ENCODE results near the gene XYLB. TPM values are rescaled to one million over a fixed set of nuclear protein-coding genes. Genes with fewer than 3 reads are reported as not detected.
"Not testable (repeated sequence)": the region's sequence is repeated elsewhere in the genome, so short reads cannot be mapped to it uniquely, and the experiment has no call there.

Gene XYLB
- total RNA-seq, 1 donor: 0.63 TPM

- H3K4me1 ChIP-seq (ENCODE audit: insufficient read depth, low read length): no peaks in the 10 kb centered on the region
- H3K4me3 ChIP-seq (ENCODE audit: low read length): no peak overlapping the region
- H3K9me3 ChIP-seq (ENCODE audit: low read depth, low read length): no peaks in the 10 kb centered on the region
- no peaks in the 10 kb centered on the region for H3K27me3 ChIP-seq (ENCODE audit: insufficient read depth, low read length)
Measured at GRCh38 chr3:38386992-38387750, 40.6 kb downstream of the XYLB start.

DNA sequence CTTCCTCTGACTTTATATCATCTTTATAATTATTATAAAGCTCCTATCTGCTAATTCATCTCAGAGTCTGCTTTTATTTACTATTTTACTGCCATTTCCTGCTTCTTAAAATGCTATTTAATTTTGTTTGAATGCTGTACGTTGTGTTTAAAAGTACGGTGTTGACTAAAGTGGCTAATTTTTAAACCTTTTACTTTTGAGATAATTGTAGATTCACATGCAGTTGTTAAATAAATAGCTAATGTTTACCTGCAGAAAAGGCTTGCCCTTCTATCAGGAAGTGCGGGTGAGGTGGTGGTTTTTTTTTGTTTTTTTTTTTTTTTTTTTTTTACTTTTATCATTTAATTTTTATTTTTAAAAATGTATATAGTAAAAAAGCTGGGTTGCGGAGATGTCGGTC is 41.3 kb downstream of the XYLB start:
- H3K27me3 ChIP-seq (ENCODE audit: insufficient read depth, low read length): no peaks in the 10 kb centered on the region
- H3K9me3 ChIP-seq (ENCODE audit: low read depth, low read length): no peaks in the 10 kb centered on the region
- no peak overlapping the region for H3K4me3 ChIP-seq (ENCODE audit: low read length)
- H3K4me1 ChIP-seq (ENCODE audit: insufficient read depth, low read length): no peaks in the 10 kb centered on the region

GRCh38 chr3:38392604-38393163 is 46.1 kb downstream of the XYLB start:
- Histone ChIP-seq H3K27me3 (ENCODE audit: insufficient read depth, low read length) (no peaks in the 10 kb centered on the region), H3K9me3 (ENCODE audit: low read depth, low read length) (no peaks in the 10 kb centered on the region), H3K4me1 (ENCODE audit: insufficient read depth, low read length) (no peaks in the 10 kb centered on the region), H3K4me3 (ENCODE audit: low read length) (no peak overlapping the region)

- H3K27me3 ChIP-seq (ENCODE audit: insufficient read depth, low read length): no peaks in the 10 kb centered on the region
- H3K4me3 ChIP-seq (ENCODE audit: low read length): no peak overlapping the region
- no peaks in the 10 kb centered on the region for H3K9me3 ChIP-seq (ENCODE audit: low read depth, low read length)
- no peaks in the 10 kb centered on the region for H3K4me1 ChIP-seq (ENCODE audit: insufficient read depth, low read length)
Measured at GRCh38 chr3:38396239-38396638, 49.7 kb downstream of the XYLB start.

DNA sequence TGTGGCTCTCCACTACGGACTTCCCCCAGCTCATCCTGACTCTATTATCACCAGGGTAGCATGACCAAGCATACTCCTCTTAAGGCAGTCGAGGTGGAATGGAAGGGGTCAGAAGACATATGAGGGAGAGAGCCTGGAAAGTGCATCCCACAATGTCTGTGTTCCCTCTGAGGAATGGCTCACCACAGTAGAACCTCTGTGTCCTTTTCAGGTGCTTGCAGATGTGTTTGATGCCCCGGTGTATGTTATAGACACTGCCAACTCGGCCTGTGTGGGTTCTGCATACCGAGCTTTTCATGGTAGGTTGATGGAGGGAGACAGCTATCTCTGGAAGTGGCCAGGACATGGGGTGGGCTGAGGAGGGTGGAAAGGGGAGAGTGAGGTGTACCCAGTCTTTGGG is 50.3 kb downstream of the XYLB start:
- Histone ChIP-seq H3K4me1 (ENCODE audit: insufficient read depth, low read length) (no peaks in the 10 kb centered on the region), H3K4me3 (ENCODE audit: low read length) (no peak overlapping the region), H3K9me3 (ENCODE audit: low read depth, low read length) (no peaks in the 10 kb centered on the region), H3K27me3 (ENCODE audit: insufficient read depth, low read length) (no peaks in the 10 kb centered on the region)

DNA sequence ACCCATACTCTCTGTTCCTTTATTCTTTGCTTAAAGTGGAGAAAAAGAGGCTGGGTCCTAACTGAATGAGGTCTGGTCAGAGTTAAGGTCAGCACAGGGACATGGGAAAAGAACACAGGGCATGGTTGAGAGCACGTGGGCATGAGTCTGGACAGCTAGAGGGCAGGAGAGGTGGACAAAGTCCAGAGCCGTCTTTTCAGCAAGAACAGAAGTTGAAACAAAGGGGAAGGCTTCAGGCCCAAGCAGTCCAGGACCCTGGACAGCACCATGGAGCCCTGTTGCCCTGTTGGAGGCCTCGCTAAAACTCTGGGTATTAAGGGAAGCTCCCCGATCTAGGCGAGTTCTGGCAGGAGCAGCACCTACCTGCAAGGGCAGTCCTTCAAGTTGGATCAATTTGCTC is 50.7 kb downstream of the XYLB start:
- Histone ChIP-seq H3K27me3 (ENCODE audit: insufficient read depth, low read length) (no peaks in the 10 kb centered on the region), H3K4me3 (ENCODE audit: low read length) (no peak overlapping the region), H3K9me3 (ENCODE audit: low read depth, low read length) (no peaks in the 10 kb centered on the region), H3K4me1 (ENCODE audit: insufficient read depth, low read length) (no peaks in the 10 kb centered on the region)

DNA sequence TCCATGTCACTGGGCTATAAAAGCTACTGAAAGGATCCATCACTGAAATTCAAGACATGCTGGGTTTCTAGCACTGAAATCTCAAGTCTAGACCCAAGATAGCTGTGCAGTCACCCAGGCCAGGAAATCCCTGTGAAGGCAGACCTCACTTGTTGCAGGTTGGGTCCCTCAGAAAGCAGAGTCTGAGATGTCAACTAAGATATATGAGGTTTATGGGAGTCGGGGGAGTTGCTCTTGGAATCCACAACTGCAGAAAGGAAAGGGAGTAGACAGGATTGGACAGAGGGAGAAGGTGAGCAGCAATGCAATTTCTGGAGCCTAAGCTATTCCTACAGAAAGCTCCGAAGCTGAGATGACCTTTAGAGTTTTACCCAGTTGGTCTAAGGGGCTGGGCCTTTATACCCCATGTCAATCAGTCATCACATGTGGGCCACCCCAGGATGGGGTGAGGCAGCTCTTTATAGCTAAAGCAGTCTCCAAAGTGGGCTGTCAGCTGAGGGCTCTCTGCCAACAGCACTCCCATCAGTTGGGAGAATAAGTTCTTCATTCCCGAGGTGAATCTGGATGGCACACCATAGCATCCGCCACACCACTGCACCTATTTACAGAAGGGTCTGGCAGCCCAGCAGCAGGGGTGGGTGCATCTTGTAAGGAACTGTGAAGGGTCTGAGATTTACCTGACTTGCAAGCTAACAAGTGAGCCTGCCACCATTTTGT is 54.8 kb downstream of the XYLB start:
- no peak overlapping the region for H3K4me3 ChIP-seq (ENCODE audit: low read length)
- H3K4me1 ChIP-seq (ENCODE audit: insufficient read depth, low read length): no peaks in the 10 kb centered on the region
- H3K27me3 ChIP-seq (ENCODE audit: insufficient read depth, low read length): no peaks in the 10 kb centered on the region
- H3K9me3 ChIP-seq (ENCODE audit: low read depth, low read length): no peaks in the 10 kb centered on the region

DNA sequence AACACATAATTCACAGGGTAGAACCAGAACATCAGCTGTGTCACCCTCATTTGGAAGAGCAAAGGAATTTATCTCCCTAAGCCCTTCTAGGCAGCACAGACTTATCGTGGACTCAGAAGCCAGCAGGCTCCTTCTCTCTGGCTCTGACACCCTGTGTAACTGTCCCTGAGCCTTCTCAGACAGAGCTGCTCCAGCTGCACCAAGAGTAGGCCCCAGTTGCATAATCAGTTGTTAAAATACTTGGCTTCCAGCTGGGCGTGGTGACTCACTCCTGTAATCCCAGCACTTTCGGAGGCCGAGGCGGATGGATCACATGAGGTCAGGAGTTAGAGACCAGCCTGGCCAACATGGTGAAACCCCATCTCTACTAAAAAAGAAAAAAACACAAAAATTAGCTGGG is 57.7 kb downstream of the XYLB start:
- no peaks in the 10 kb centered on the region for H3K9me3 ChIP-seq (ENCODE audit: low read depth, low read length)
- H3K27me3 ChIP-seq (ENCODE audit: insufficient read depth, low read length): no peaks in the 10 kb centered on the region
- H3K4me1 ChIP-seq (ENCODE audit: insufficient read depth, low read length): no peaks in the 10 kb centered on the region
- no peak overlapping the region for H3K4me3 ChIP-seq (ENCODE audit: low read length)

GRCh38 chr3:38411591-38411990 is 65.0 kb downstream of the XYLB start:
- Histone ChIP-seq H3K4me1 (ENCODE audit: insufficient read depth, low read length) (no peaks in the 10 kb centered on the region), H3K9me3 (ENCODE audit: low read depth, low read length) (no peaks in the 10 kb centered on the region), H3K27me3 (ENCODE audit: insufficient read depth, low read length) (no peaks in the 10 kb centered on the region), H3K4me3 (ENCODE audit: low read length) (no peak overlapping the region)

GRCh38 chr3:38420758-38421157 is 74.2 kb downstream of the XYLB start:
- H3K9me3 ChIP-seq (ENCODE audit: low read depth, low read length); H3K4me3 ChIP-seq (ENCODE audit: low read length); H3K4me1 ChIP-seq (ENCODE audit: insufficient read depth, low read length); H3K27me3 ChIP-seq (ENCODE audit: insufficient read depth, low read length): not testable (repeated sequence)

DNA sequence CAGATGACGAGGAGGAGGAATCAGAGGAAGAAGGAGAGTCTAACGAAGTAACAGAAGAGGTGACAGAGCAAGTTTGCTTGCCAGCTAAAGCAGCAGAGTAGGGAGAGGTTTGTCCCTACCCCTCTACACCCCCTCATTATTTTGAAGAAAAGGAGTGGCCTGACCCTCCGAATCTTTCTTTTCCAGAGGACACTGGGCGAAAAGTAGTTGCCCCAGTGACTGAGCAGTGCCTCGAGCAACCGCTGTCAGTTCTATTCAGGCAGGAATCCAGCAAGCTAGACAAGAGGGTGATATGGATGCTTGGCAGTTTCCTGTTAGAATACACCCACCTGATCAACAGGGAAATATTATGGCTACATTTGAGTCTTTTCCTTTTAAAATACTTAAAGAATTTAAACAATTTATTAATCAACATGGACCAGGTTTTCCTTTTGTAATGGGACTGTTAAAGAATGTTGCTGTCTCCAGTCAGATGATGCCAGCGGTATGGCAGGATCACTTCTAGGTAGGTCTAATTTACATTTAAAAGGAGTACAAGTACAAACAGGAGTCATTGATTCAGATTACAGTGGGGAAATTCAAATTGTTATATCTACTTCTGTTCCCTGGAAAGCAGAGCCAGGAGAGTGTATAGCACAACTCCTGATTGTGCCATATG is 75.2 kb downstream of the XYLB start:
- peaks cover under 1% of the 10 kb centered on the region for H3K4me1 ChIP-seq (ENCODE audit: insufficient read depth, low read length)
- no peaks in the 10 kb centered on the region for H3K9me3 ChIP-seq (ENCODE audit: low read depth, low read length)
- no peak overlapping the region for H3K4me3 ChIP-seq (ENCODE audit: low read length)
- H3K27me3 ChIP-seq (ENCODE audit: insufficient read depth, low read length): no peaks in the 10 kb centered on the region

DNA sequence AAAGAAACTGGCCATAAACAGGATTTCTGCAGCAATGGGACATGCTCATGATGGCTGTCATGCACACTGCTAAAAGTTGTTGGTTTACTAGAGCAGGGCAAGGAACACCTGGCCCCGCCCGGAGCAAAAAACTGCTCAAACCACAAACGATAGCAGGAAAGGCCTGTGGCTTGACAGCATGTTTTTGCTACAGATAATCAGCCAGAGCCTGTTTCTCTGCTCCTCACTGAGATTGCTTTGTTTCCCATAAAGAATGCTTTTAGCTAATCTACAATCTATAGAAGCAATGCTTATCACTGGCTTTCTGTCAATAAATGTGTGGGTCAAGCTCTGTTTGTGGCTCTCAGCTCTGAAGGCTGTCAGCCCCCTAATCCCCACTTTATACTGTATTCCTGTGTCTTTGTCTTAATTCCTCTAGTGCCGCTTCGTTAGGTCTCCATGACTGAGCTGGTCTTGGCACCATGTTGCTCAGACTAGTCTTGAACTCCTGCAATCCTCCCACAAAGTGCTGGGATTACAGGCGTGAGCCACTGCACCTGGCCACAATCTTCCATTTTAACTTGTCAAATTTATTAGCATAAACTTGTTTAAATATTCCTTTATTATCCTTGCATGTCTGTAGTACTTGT is 80.3 kb downstream of the XYLB start:
- H3K4me3 ChIP-seq (ENCODE audit: low read length); H3K9me3 ChIP-seq (ENCODE audit: low read depth, low read length); H3K27me3 ChIP-seq (ENCODE audit: insufficient read depth, low read length); H3K4me1 ChIP-seq (ENCODE audit: insufficient read depth, low read length): not testable (repeated sequence)

DNA sequence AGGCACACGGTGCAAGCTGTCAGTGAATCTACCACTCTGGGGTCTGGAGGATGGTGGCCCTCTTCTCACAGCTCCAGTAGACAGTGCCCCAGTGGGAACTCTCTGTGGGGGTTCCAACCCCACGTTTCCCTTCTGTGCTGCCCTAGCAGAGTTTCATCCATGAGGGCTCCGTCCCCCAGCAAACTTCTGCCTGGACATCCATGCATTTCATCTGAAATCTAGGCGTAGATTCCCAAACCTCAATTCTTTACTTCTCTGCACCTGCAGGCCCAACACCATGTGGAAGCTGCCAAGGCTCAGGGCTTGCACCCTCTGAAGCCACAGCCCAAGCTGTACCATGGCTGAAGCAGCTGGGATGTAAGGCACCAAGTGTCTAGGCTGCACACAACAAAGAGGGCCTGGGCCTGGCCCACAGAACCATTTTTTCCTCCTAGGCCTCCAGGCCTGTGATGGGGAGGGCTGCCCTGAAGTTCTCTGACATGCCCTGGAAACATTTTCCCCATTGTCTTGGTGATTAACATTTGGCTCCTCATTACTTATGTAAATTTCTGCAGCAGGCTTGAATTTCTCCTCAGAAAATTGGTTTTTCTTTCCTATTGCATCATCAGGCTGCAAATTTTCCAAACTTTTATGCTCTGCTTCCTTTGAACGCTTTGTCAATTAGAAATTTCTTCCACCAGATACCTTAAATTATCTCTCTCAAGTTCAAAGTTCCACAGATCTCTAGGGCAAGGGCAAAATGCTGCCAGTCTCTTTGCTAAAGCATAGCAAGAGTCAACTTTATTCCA is 86.5 kb downstream of the XYLB start:
- not testable (repeated sequence) for H3K4me1 ChIP-seq (ENCODE audit: insufficient read depth, low read length); H3K4me3 ChIP-seq (ENCODE audit: low read length); H3K27me3 ChIP-seq (ENCODE audit: insufficient read depth, low read length)
- H3K9me3 ChIP-seq (ENCODE audit: low read depth, low read length): peaks cover 19% of the 10 kb centered on the region

DNA sequence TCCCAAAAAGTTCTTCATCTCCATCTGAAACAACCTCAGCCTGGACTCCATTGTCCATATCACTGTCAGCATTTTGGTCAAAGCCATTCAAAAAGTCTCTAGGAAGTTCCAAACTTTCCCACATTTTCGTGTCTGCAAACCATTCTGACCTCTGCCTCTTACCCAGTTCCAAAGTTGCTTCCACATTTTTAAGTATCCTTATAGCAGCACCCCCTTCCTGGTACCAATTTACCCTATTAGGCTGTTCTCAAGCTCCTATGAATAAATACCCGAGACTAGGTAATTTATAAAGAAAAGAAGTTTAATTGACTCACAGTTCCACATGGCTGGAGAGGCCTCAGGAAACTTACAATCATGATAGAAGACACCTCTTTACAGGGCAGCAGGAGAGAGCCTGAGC is 87.1 kb downstream of the XYLB start:
- H3K9me3 ChIP-seq (ENCODE audit: low read depth, low read length): peaks cover 19% of the 10 kb centered on the region
- H3K4me1 ChIP-seq (ENCODE audit: insufficient read depth, low read length); H3K4me3 ChIP-seq (ENCODE audit: low read length); H3K27me3 ChIP-seq (ENCODE audit: insufficient read depth, low read length): not testable (repeated sequence)
